Retinal pigment epithelial cell (primary cell): ENCODE data around the gene PXK.

Source experiments
- DNase-seq: peaks from one replicate; pipeline ENCODE4 v3.0.0-alpha.2; 2010; ENCODE audit warnings: low read depth
- H3K4me3 ChIP-seq: 2 replicates; pipeline ENCODE4 v1.5.1; 2011; ENCODE audit warnings: mild to moderate bottlenecking, low read length, control low read depth, moderate library complexity
- CTCF ChIP-seq: conservative IDR thresholded peaks from 2 replicates; pipeline ENCODE4 v1.5.1; 2011; ENCODE audit warnings: low read depth, low read length, control low read depth, inconsistent platforms

Gene PXK

GRCh38 chr3:58441514-58442450 is 109.1 kb downstream of the PXK start:
- TF ChIP-seq CTCF, result no peak
- no peak for DNase-seq
- no peak overlapping the region for H3K4me3 ChIP-seq

GRCh38 chr3:58452176-58452575 is 119.5 kb downstream of the PXK start:
- DNase-seq, result no peak
- H3K4me3 ChIP-seq, result no peak overlapping the region
- TF ChIP-seq CTCF, result no peak

- DNase-seq, result no peak
- H3K4me3 ChIP-seq, result no peak overlapping the region
- TF ChIP-seq CTCF, result no peak
These were observed 126.5 kb downstream of the PXK start for GRCh38 chr3:58459160-58459559.

- DNase-seq, result no peak
- no peak overlapping the region for H3K4me3 ChIP-seq
- no peak for TF ChIP-seq CTCF
These were observed 130.1 kb downstream of the PXK start for GRCh38 chr3:58462829-58463180.

GRCh38 chr3:58463181-58463941 is 130.7 kb downstream of the PXK start:
- no peak for DNase-seq
- H3K4me3 ChIP-seq, result no peak overlapping the region
- peak; percentile 90 for TF ChIP-seq CTCF

- DNase-seq, result no peak
- no peak overlapping the region for H3K4me3 ChIP-seq
- TF ChIP-seq CTCF, result no peak
These were observed 131.2 kb downstream of the PXK start for GRCh38 chr3:58463942-58464271.
